GM19463 (cell line): Measurements from ENCODE around the gene GGA2.
A peak's percentile ranks its signal among the peaks of the same experiment; 100 is the strongest.
"Not testable (repeated sequence)": the region's sequence is repeated elsewhere in the genome, so short reads cannot be mapped to it uniquely, and the experiment has no call there.

Experiments used
- ATAC-seq: cut with Tn5 transposase; IDR thresholded peaks from one replicate; pipeline ENCODE4 v1.9.1; 2021; ENCODE audit warnings: mild to moderate bottlenecking, moderate library complexity; ENCODE audit not compliant: unreplicated experiment

GGA2 gene

DNA sequence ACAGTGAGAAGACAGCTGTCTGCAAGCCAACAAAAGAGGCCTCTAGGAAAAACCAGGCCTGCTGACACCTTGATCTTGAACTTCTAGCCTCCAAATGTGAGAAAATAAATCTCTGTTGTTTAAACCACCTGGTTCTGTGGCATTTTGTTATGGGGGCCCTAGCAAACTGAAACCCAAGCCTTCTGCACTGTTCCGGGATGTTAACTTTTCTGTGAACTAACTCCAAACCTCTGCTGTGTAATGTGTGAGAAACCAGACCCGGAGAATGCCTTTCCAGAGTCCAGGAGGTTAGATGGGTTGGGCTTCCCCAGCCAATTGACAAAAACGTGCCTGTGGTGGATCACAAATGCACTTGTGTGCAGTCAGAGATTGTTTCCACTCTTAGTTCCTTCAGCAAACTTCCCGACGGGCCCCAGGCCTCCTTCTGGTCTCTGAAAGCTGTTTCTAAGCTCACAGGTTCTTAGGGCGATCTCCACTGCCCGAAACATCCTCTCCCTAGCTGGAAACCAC is 13.6 kb upstream of the GGA2 start:
- ATAC-seq: no peak

DNA sequence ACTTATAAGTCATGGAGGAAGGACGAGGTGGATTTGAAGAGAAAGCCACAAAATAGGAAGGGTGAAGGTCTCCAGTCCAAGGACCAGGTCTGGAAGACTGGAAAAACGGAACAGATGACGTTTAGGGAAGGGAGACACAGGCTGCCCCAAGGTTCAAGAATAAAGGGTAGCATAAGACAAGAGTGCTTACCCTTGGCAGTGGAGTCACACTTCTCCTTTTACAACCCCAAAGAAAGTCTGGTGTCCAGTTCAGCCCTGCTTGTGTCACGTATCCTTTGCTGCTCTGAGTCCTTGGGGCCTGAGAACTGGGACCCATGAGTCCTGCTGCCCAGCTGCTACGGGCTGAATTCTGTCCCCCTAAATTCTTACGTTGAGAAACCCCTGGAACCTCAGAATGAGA is 13.0 kb upstream of the GGA2 start:
- ATAC-seq: no peak

DNA sequence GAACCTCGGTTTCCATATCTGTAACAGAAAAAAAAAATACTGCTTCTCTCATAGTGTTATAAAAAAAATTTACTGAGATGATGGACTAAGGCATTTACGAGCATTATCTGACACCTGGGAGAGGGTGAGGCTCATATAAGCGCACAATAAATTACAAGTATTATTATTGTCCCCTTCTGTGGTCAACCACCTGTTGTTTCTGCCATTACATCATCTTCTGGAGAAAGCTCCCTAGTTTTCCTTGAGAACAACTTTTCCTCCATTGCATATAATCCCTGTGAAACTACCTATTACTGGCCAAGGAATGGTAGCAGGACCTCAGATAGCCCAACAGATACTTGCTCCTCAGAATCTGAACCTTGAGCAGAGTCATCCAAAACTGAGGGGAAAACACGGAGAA is 11.7 kb upstream of the GGA2 start:
- ATAC-seq: no peak

DNA sequence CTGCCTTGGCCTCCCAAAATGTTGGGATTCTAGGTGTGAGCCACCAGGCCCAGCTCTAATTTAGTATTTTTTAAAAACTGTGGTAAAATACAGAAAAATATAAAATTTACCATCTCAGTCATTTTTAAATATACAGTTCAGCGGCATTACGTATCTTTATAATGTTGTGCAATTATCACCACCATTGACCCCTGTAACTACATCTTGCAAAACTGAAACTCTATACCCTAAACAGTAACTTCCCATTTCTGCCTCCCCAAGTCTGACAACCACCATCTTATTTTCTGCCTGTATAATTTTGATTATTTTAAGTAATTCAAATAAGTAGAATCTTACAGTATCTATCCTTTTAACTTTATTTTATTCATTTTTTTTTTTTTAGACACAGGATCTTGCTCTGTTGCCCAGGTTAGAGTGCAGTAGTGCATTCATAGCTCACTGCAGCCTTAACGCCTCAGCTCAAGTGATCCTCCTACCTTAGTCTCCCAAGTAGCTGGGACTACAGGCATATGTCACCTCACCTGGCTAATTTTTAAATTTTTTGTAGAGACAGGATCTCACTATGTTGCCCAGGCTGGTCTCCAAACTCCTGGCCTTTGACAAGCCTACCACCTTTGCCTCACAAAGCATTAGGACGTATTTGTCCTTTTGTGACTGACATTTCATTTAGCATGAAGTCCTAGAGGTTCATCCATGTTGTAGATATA is 10.9 kb upstream of the GGA2 start:
- no peak for ATAC-seq

DNA sequence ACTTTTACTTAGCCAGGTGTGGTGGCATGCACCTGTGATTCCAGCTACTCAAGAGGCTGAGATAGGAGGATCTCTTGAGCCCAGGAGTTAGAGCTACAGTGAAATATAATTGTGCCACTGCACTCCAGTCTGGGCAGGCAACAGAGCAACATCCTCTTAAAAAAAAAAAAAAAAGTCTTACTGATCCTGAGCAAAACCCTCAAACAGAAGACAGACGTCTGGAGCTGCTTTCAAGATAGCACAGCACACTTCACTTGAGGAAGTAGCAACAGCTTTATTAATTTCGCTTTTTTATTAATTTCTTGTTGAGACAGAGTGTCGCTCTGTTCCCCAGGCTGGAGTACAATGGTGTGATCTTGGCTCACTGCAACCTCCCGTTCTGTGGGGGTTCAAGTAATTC is 10.2 kb upstream of the GGA2 start:
- ATAC-seq: no peak

DNA sequence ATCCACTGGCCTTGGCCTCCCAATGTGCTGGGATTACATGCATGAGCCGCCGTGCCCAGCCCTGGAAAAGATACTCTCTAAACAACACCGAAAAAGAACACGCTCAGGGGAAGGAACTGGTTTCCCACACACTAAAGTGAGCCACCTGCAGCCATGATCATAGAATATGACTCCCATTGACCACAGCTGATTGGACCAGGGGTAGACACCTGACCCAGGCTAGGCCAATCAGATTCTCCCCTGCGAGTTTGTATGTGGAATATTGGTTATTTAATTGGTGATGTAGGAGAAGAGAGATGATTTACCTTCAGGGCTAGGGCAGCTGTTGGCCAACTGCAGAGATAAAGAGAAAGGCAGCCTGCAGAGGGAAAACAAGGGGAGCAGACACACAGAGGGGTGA is 9.0 kb upstream of the GGA2 start:
- ATAC-seq: no peak

DNA sequence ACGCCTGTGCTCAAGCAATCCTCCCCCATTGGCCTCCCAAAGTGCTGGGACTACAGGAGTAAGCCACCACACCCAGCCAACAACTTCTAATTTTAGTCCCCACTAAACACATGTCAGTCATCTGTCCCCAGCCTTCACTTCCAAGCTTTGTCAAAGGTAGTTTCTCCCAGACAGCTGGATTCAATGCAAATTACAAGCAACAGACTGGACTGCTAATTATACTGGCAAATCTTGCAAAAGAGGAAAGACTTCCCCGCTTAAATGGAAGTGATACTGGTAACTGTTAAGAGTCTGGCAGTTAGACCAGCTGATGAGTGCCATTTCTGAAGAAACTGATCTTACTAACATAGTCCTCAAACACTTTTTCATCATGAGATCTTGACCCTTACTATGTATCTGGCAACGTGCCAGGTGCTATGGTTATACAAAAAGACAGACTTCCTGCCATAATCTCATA is 8.2 kb upstream of the GGA2 start:
- peak; percentile 51 for ATAC-seq

DNA sequence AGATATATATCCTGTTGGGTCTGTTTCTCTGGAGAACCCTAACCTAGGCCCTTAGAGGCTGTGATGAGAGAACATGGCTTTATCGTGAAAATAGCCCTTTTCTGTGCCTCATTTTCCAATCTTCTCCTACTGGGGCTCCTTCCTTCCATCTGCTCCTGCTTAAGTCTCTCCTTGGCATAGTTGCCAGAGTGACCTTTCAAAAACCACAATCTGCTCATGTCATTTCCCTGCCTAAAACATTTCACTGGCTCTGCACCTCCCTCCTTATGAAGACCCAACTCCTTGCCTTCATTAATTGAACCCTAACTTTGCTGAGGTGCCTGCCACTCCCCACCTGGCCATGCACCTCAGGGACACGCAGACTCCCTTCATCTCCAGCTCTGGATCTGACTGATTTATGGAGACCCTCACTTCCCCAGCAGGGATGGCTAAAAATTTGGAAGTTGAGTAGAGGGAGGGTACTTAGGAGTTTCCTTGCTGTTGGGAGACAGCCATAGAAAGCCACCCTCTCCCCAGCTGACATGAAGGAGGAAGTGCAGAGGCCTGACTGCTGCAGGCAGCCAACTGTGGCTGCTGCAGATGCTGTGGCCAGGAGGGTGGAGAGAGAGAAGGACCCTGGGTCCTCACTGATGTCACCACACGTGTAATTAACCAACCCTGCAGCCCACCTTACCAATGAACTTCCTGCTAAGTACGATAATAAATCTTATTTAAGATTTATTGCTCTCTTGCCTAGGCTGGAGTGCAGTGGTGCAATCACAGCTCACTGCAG is 6.3 kb upstream of the GGA2 start:
- no peak for ATAC-seq

DNA sequence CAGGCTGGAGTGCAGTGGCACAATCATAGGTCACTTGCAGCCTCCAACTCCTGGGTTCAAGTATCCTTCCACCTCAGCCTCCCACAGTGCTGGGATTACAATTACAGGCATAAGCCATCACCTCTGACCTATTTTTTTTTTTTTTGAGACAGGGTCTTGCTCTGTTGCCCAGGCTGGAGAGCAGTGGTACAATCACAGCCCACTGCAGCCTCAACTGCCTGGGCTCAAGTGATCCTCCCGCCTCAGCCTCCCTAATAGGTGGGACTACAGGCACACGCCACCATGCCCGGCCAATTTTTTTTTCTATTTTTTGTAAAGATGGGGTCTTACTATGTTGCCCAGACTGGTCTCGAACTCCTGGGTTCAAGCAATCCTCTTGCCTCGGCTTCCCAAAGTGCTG is 5.6 kb upstream of the GGA2 start:
- no peak for ATAC-seq

DNA sequence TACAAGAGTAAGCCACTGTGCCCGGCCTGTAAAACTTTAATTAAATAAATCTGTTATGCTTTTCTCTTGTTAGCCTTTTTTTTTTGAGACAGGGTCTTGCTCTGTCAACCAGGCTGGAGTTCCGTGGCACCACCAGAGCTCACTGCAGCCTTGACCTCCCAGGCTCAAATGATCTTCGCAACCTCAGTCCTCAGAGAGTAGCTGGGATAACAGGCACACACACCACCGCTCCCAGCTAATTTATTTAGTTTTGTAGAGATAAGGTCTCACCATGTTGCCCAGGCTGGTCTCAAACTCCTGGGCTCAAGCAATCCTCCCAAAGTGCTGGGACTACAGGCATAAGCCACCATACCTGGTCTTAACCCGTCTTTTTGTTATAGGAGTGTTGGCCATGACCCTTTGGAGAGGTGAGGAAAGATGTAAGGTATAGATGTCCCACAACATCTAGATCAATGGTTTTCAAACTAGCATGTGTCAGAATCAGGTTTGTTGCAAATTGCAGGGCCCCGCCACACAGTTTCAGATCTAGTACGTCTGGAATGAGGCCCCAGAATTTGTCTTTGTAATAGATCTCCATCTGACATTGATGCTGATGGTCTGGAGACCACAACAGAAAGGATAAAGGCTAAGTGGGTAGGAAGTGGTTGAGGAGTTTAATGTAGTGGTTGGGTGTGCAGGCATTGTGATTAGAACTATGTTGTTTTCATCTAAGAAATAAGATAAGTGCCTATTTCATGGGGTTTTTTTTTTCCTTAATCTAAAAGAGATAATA is 4.3 kb upstream of the GGA2 start:
- no peak for ATAC-seq

DNA sequence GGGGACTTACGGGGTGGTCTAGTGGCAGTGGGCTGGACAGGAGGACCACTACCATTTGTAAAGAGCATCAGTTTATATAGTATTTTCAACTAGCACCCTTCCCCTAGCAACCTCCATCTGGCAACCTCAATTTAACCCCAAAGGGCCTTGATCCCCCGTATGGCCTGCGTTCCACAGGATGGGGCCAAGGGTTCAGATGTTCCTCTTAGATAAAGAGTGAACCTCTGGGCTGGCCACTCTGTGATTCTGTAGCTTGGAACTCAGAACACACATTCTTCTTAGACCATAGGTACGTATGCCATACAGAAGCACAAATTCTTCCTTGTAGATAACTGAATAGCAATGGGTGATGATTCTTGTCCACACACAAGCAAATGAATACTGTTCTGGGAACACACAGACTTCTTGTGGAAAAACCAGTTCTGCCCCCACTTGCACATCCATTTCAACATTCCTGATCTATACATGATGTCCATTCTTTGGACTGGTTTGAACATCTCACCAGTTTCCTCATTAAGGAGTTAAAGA is 1.9 kb upstream of the GGA2 start:
- no peak for ATAC-seq

DNA sequence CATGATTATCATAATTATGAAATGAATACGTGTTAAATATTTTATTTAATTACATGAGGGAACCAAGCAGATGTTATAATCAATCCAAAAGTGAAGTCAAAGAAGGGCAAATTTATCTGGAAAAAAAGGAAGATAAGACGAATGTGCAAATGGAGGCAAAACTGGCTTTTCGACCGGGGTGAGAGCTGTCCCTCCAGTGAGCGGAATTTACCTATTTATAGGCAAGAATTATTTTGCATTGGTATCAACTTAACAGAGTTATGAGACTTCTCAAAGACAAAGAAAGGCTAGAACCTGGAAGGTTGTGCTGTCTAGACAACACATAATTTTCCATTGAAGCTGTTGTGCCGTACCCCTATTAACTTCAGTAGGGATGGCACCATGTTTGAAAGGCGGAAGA is 1.4 kb upstream of the GGA2 start:
- no peak for ATAC-seq

DNA sequence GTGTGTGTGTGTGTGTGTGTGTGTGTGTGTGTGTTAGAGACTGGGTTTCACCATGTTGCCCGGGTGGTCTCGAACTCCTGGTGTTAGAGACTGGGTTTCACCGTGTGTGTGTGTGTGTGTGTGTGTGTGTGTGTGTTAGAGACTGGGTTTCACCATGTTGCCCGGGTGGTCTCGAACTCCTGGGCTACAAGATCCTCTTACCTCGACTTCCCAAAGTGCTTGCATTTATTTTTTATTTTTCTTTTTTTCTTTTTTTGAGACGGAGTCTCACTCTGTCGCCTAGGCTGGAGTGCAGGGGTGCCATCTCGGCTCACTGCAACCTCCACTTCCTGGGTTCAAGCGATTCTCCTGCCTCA is 599 bp upstream of the GGA2 start:
- not testable (repeated sequence) for ATAC-seq

DNA sequence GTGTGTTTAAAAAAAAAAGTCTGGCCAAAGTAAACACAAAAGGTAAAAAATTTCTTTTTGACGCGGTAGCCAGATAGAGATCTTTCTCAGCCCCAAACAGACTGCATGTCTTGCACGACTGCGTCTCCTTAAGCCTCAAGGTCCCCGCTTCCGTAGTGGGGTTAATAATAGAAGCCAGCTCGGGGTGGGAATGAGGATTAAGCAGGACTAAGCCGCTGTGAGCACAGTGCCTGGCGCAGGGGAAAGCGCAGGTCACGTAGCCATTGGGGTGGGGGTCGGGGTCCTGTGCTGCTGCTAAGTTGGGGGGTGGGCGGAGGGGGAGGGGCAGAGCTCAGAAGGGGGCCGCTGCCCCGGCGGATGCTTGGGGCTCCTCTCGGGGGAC is 521 bp downstream of the GGA2 start:
- peak; percentile 6 for ATAC-seq

DNA sequence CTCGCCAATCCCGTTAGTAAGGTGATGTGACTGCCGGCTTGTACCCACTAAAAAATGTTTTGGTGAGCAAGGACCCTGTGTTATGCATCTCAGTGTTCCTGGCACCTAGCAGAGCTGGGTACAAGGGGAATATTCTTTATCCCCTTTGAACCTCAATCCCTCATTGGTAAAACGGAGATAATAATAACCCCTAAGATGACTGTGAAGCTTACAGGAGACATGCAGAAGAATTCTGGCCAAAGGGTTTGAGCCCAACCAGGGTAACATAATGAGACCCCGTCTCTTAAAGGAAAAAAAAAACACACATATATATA is 896 bp downstream of the GGA2 start:
- ATAC-seq: no peak

DNA sequence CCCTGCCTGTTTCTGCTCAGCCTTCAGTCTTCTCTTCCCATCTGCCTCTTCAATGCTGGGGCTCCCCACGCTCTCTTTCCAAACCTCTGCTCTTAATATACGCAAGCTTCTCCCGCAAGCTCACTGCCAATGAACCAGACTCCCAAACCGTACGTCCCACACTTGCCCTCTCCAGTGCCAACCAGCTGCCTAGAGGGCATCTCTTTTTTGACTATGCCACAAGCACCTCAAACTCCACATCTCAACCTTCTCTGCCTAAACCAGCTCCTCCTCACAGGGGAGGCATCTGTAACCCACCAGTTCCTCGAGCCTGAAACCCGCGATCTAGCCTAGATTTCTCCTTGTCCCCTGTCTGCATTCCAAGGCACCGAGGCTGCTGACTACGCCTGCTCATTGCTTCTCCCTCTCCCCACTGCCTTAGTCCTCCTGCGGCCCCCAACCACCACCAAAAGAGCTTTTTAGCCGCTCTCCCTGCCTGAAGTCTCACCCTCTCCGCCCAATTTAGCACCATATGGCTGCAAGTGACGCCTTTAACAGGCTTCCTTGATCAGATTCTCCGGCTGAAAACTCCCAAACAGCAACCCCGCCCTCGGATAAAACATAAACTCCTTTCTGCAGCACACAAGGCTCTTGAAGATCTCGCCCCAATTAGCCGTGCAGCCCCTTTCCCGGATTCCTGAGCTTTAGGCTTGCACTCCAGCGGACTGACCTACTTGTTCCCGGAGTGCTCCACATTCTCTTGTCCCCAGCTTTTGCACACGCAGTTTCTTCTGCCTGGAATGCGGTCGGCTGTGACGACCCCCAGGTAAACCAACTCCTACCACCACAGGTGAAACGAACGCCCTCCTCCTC is 1.5 kb downstream of the GGA2 start:
- ATAC-seq: no peak

DNA sequence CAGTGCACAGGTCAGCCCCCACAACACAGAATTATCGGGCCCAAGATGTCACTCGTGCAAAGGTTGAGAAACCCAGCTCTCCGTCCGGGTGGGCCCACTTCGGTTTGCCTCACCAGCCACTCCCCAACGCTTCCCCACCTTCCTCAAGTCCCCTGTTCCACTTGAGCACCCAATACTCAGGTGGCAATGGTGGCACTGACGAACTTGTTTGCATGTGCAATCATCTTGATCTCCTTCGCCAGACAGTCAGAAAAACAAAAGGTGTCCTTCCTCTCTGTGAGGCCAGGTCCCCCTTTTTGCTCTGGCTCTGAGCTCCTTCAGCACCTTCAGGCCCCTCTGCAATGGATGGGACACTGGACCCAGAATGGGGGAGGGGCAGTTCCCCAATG is 3.7 kb downstream of the GGA2 start:
- no peak for ATAC-seq

DNA sequence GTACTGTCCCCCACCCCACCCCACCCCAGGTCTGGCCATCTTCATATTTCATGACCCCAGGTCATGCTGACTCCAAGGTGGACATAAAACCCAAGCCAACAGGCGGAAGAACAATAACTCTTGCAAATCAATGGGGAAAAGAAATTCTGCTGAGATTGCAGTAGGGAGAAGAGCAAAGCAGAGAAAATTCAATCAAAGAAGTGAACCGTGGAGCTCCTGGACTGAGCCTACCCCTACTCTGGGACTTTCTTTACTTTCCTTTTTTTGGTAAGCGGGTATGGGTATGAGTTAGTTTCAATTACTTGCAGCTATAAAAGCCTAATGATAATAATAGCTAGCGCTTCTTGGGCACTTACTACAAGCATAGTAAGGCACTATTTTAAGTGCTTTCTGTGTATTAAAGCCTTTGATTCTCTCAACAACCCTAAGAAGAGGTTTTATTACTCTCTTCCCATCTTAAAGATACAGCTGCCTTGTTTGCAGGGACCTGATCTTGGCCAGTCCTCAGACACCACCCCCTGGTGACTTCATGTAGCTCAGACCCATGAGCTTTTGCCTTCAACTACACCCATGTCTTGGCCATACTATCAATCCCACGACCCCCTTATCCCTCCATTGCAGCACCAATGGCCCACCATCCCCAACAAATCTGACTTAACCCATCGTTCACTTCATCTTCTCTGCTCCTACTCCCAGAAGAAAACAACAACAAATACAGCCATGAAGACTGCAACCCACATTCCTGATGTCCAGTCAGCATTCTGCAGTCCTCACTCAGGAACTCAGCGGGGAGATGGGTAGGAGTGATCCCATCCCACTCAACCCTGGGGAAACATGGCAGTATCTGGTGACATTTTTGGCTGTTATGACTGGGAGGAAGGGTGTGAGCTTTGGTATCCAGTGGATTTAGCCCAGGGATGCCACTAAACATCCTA is 4.4 kb downstream of the GGA2 start:
- ATAC-seq: no peak

DNA sequence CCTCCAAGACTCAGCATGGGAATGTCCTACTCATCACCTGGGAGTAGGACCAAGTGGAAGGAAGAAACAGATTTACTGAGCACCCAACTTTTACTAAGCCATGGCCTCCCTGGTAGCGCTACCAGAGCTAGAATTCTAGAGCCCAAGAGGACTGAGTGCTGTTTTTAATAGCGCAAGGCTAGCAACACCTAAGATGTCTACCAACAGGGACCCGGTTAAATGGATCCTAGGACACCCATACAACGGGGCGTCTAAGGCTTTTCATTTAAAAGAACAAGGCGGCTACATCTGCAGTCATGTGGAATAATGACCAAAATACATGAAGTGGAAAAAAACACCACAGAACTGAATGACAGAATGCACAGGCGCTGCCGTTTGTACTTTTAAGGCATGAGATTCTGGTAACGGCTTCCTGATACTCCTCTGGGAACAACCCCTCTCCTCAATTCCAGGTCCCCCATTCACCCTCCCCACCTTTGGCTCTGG is 5.1 kb downstream of the GGA2 start:
- no peak for ATAC-seq
